IgD-negative memory B cell (primary cell): ENCODE data around the gene ZP1. TPM values are rescaled to one million over a fixed set of nuclear protein-coding genes. Genes with fewer than 3 reads are reported as not detected.

Source experiments
- H3K27ac Mint-ChIP-seq, 3 donors: one replicate each; pipeline ENCODE4 v1.8.0; 2020 to 2022; ENCODE audit warnings: mild to moderate bottlenecking in 3 of 3, mixed read lengths in 3 of 3, moderate library complexity in 1 of 3
- H3K27me3 Mint-ChIP-seq: one replicate; pipeline ENCODE4 v1.8.0; 2021; ENCODE audit warnings: mixed read lengths
- H3K36me3 Mint-ChIP-seq: one replicate; pipeline ENCODE4 v1.8.0; 2020; ENCODE audit warnings: mild to moderate bottlenecking, mixed read lengths
- H3K4me1 Mint-ChIP-seq, 3 donors: one replicate each; pipeline ENCODE4 v1.8.0; 2020 to 2022; ENCODE audit warnings: mixed read lengths in 3 of 3, mild to moderate bottlenecking in 1 of 3
- H3K4me3 Mint-ChIP-seq, 4 donors: one replicate each; pipeline ENCODE4 v1.8.0; 2020 to 2022; ENCODE audit warnings: mild to moderate bottlenecking in 4 of 4, mixed read lengths in 4 of 4, moderate library complexity in 3 of 4
- H3K9me3 Mint-ChIP-seq, 3 donors: one replicate each; pipeline ENCODE4 v1.8.0; 2020 to 2021; ENCODE audit warnings: mixed read lengths in 3 of 3, mild to moderate bottlenecking in 1 of 3
- polyA plus RNA-seq: library from polyadenylated mRNA; unstranded; fragments of 300-500 nt; fragmentation: Illumina TruSeq; gene quantifications from one replicate; pipeline ENCODE4 v1.2.3, GENCODE V29; 2021

The ZP1 gene
- polyA plus RNA-seq, 1 donor from 2014 or later: not detected

- Mint-ChIP-seq H3K27ac (no peak overlapping the region), H3K4me1 (peaks cover 0 to 2% (median 1%) of the 10 kb centered on the region in 3 donors), H3K36me3 (peaks cover 3% of the 10 kb centered on the region), H3K27me3 (peaks cover 2% of the 10 kb centered on the region), H3K4me3 (no peak overlapping the region), H3K9me3 (no peaks in the 10 kb centered on the region)
These were observed 3.5 kb upstream of the ZP1 start for GRCh38 chr11:60863550-60864521.

GRCh38 chr11:60864856-60865513 lies 2.4 kb upstream of the ZP1 start:
- Mint-ChIP-seq H3K27ac (peak overlapping the region in 1 of 3 donors; percentile 52), H3K9me3 (no peaks in the 10 kb centered on the region), H3K4me1 (peaks cover 0 to 1% (median 0%) of the 10 kb centered on the region in 3 donors), H3K27me3 (peaks cover 2% of the 10 kb centered on the region), H3K36me3 (peaks cover 3% of the 10 kb centered on the region), H3K4me3 (no peak overlapping the region)

- H3K27ac Mint-ChIP-seq: no peak overlapping the region
- H3K36me3 Mint-ChIP-seq: peaks cover 3% of the 10 kb centered on the region
- H3K9me3 Mint-ChIP-seq: no peaks in the 10 kb centered on the region
- H3K4me3 Mint-ChIP-seq: no peak overlapping the region
- no peaks in the 10 kb centered on the region for H3K4me1 Mint-ChIP-seq
- H3K27me3 Mint-ChIP-seq: peaks cover 2% of the 10 kb centered on the region
These were observed 734 bp downstream of the ZP1 start for GRCh38 chr11:60867871-60868681.

- H3K4me3 Mint-ChIP-seq: no peak overlapping the region
- peaks cover 3% of the 10 kb centered on the region for H3K36me3 Mint-ChIP-seq
- H3K27ac Mint-ChIP-seq: peak overlapping the region in 1 of 3 donors; percentile 79
- no peaks in the 10 kb centered on the region for H3K4me1 Mint-ChIP-seq
- H3K27me3 Mint-ChIP-seq: no peaks in the 10 kb centered on the region
- no peaks in the 10 kb centered on the region for H3K9me3 Mint-ChIP-seq
These were observed 1.5 kb downstream of the ZP1 start for GRCh38 chr11:60868682-60869450.

DNA sequence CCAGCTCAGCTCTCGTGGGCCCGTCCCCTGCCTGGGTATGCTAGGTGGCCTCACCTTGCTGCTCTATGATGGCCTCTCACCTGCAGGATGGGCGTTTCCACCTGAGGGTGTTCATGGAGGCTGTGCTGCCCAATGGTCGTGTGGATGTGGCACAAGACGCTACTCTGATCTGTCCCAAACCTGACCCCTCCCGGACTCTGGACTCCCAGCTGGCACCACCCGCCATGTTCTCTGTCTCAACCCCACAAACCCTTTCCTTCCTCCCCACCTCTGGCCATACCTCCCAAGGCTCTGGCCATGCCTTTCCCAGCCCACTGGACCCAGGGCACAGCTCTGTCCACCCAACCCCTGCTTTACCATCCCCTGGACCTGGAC lies 2.1 kb downstream of the ZP1 start:
- Mint-ChIP-seq H3K27ac (peak overlapping the region in 1 of 3 donors; percentile 79), H3K4me1 (no peaks in the 10 kb centered on the region), H3K4me3 (peak overlapping the region in 1 of 4 donors; percentile 71), H3K9me3 (no peaks in the 10 kb centered on the region), H3K27me3 (no peaks in the 10 kb centered on the region), H3K36me3 (peaks cover 3% of the 10 kb centered on the region)

DNA sequence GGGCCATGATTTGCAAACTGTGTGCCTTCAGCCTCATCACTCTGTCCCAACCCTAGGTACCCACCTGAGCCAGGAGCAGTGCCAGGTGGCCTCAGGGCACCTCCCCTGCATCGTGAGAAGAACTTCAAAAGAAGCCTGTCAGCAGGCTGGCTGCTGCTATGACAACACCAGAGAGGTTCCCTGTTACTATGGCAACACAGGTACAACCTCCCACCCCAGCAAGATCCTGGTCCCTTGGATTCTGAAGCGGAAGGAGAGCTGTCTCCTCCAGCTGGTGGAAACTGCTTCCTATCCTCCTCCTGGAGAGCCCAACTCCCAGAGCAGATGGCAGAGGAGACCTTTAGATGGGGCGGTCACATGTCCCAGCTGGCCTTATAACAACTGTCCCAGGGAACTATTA lies 2.9 kb downstream of the ZP1 start:
- H3K4me1 Mint-ChIP-seq: no peaks in the 10 kb centered on the region
- peaks cover 3% of the 10 kb centered on the region for H3K36me3 Mint-ChIP-seq
- no peak overlapping the region for H3K27ac Mint-ChIP-seq
- no peak overlapping the region for H3K4me3 Mint-ChIP-seq
- no peaks in the 10 kb centered on the region for H3K27me3 Mint-ChIP-seq
- H3K9me3 Mint-ChIP-seq: no peaks in the 10 kb centered on the region

GRCh38 chr11:60870733-60871377 lies 3.5 kb downstream of the ZP1 start:
- Mint-ChIP-seq H3K36me3 (no peaks in the 10 kb centered on the region), H3K4me3 (no peak overlapping the region), H3K27me3 (no peaks in the 10 kb centered on the region), H3K4me1 (no peaks in the 10 kb centered on the region), H3K27ac (no peak overlapping the region), H3K9me3 (no peaks in the 10 kb centered on the region)

DNA sequence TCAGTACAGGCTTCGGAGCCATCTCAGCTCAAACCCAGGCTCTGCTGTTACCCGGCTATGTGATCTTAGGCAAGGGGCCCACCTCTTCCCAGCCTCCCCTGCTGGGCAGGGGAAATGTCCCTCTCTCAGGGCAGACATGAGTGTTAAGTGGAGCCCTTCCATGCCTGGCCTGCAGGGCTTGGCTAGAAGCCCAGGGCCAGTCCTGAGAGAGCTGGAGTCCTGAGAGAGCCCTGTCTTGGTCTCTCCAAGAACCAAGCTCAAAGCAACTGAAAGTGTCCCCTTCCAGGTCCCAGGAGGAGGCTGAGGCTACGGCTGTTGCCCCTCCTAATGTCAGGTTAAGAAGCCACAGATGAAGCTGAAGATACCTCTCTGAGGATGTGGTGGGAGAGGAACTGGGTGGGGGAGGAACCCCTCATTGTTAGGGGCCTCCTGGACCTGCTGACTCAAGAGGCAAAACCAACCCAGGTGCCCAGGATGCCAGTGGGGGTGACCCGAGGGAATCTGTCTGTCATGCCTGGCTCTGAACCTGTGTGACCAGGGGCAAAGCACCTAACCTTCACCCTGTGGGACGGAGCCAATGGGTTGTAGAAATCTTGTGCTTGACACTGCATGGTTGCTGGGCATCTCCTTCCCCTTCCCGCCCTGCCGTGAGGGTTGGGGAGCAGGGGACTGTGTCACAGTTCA lies 4.2 kb downstream of the ZP1 start:
- Mint-ChIP-seq H3K27ac (no peak overlapping the region), H3K9me3 (no peaks in the 10 kb centered on the region), H3K36me3 (no peaks in the 10 kb centered on the region), H3K4me3 (no peak overlapping the region), H3K4me1 (no peaks in the 10 kb centered on the region), H3K27me3 (no peaks in the 10 kb centered on the region)

GRCh38 chr11:60872124-60872960 lies 5.0 kb downstream of the ZP1 start:
- H3K27ac Mint-ChIP-seq: no peak overlapping the region
- no peaks in the 10 kb centered on the region for H3K9me3 Mint-ChIP-seq
- no peak overlapping the region for H3K4me3 Mint-ChIP-seq
- no peaks in the 10 kb centered on the region for H3K36me3 Mint-ChIP-seq
- no peaks in the 10 kb centered on the region for H3K27me3 Mint-ChIP-seq
- H3K4me1 Mint-ChIP-seq: no peaks in the 10 kb centered on the region

GRCh38 chr11:60872961-60873524 lies 5.7 kb downstream of the ZP1 start:
- Mint-ChIP-seq H3K4me3 (no peak overlapping the region), H3K27ac (no peak overlapping the region), H3K9me3 (no peaks in the 10 kb centered on the region), H3K4me1 (no peaks in the 10 kb centered on the region), H3K36me3 (no peaks in the 10 kb centered on the region), H3K27me3 (no peaks in the 10 kb centered on the region)

- H3K27me3 Mint-ChIP-seq: no peaks in the 10 kb centered on the region
- no peak overlapping the region for H3K27ac Mint-ChIP-seq
- no peaks in the 10 kb centered on the region for H3K4me1 Mint-ChIP-seq
- H3K4me3 Mint-ChIP-seq: no peak overlapping the region
- H3K9me3 Mint-ChIP-seq: no peaks in the 10 kb centered on the region
- no peaks in the 10 kb centered on the region for H3K36me3 Mint-ChIP-seq
These were observed 6.2 kb downstream of the ZP1 start for GRCh38 chr11:60873533-60873932.

DNA sequence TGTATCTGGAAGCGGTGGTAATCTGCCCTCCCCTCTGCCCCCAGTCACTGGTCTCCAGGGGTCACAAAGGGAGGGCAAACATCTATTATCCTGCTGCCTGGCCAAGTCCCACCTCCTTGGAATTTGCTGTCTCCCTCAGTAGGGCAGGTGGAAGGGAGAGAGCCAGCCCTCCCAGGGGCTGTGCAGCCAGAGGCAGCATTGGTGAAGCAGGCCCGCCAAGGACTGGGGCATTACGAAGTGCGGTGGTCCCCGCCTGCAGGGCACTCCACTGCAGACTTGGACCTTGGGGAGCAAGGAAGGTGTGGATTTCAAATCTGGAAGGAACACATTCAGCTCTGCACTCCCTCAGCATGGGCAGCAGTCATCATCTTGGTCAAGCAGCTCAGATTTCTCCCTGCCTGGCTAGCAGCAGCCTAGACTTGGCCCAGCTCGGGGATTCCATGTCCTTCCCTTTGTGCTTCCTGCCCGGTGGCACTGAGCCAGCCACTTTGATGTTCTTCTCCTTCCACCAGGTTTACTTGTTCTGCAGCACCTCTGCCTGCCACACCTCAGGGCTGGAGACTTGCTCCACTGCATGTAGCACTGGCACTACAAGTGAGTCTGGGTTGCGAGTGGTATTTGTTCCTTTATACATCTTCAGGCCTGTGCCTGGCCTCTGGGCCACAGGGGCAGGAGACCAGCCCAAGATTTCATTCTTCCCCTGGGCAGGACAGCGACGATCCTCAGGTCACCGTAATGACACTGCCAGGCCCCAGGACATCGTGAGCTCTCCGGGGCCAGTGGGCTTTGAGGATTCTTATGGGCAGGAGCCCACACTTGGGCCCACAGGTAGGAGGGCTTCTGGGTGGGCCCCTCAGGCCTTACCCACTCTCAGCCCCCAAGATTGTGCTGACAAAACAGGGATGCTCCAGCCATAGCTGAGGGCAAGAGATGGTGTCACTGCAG lies 7.4 kb downstream of the ZP1 start:
- Mint-ChIP-seq H3K4me3 (no peak overlapping the region), H3K9me3 (no peaks in the 10 kb centered on the region), H3K27me3 (no peaks in the 10 kb centered on the region), H3K27ac (no peak overlapping the region), H3K4me1 (no peaks in the 10 kb centered on the region), H3K36me3 (no peaks in the 10 kb centered on the region)
